Fibroblast of lung (primary cell): ENCODE results near the gene ANKRD13D.

ENCODE experiments used
- CTCF ChIP-seq, 2 donors: IDR thresholded peaks in 1 of 2; conservative IDR thresholded peaks in 1 of 2; 1 replicate in 1 of 2; 2 replicates in 1 of 2; pipeline ENCODE4 v1.5.1; 2011 to 2012; ENCODE audit warnings: low read length in 2 of 2, control low read depth in 1 of 2, inconsistent platforms in 1 of 2, low read depth in 1 of 2, mild to moderate bottlenecking in 1 of 2
- EZH2 ChIP-seq: IDR thresholded peaks from 2 replicates; pipeline ENCODE4 v1.5.1; 2012; ENCODE audit warnings: low read length, control low read depth, mild to moderate bottlenecking; ENCODE audit errors: missing control alignments

GRCh38 chr11:67316882-67317204, 27.7 kb downstream of the ANKRD13D start:
- TF ChIP-seq CTCF (conservative IDR thresholded peaks at IDR 0.05 in 1 of 2, IDR thresholded peaks at IDR 0.05 in 1 of 2; ENCODE audit: low read depth in 1 of 2, low read length in 2 of 2) (no peak), EZH2 (no peak)
